ENCODE data around the gene FAM53B.

The FAM53B gene

GRCh38 chr10:124647421-124648130 lies 96.6 kb downstream of the FAM53B start:
- no peak for DNase-seq (ENCODE audit: low read depth, low spot score)

DNA sequence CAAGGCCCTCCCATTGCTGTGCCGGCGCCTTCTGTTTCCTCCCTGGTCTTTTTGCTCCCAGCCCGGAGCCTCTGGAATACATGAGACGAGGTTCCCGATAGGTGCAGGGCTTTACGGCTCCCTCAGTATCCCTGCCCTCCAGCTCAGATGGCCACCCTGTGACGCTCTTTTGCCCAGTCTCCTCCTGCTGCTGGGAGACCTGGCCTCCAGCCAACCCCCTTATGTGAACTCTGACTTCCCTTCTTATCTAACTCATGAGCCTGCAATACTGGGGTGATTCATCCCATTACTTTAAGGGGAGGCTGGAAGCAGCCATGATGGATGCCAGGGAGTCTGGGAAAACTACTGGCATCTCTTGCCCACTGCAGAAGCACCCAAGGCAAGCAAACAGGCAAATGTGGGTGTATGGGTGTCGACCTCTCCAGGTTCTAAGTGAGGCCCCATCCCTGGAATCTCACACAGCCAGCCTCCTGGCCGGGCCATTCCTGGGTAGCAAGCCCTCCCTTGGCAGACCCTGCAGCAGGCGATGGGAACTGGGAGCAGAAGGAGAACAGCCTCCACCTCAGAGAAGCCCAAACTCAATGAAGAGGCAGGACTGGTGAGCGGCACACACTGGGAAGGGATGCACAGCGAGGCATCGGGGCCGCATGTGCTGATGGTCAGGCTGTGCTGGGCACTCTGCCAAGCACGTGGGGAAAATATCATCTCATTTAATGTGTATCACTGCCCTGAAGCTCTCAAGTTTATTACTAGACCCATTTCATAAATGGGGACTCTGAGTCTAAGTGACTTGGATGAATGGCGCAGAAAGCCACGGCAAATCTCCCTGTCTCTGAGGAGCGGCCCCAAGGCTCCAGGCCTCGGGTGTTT lies 97.5 kb downstream of the FAM53B start:
- DNase-seq (ENCODE audit: low read depth, low spot score) = no peak

GRCh38 chr10:124645467-124646095 lies 98.6 kb downstream of the FAM53B start:
- no peak for DNase-seq (ENCODE audit: low read depth, low spot score)

DNA sequence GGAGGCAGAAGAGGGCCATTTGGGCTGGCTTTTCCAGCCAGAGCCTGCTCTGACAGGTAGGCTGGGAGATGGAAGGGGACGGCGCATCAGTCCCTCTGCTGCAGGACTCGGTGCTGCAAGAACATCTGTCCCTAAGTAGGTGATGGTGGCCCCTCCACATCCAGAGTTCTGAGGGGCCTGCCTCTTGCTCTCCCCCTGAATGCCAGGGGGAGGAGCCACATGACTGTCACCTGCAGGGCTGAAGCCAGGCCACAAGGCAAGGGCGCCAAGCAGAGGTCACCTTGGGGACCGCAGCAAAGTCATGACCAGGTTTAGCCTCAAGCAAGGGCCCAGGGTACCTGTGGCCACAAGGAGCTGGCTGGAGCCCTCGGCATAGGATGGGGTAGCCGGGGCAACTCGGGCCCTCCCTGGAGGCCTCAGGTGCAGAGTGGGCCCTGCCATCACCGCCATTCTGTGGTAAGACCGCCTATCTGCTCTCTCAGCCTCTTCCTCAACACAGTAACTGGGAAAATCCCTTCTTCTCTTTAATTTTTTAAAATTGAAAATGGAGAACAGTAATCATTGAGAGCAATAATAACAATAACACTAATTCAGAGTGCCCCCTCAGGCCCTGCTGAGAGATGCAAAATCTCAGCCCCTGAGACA lies 99.3 kb downstream of the FAM53B start:
- no peak for DNase-seq (ENCODE audit: low read depth, low spot score)

GRCh38 chr10:124644236-124644635 lies 99.9 kb downstream of the FAM53B start:
- no peak for DNase-seq (ENCODE audit: low read depth, low spot score)

GRCh38 chr10:124643330-124644009 lies 100.7 kb downstream of the FAM53B start:
- no peak for DNase-seq (ENCODE audit: low read depth, low spot score)

- no peak for DNase-seq (ENCODE audit: low read depth, low spot score)
These were observed 102.0 kb downstream of the FAM53B start for GRCh38 chr10:124642088-124642710.

DNA sequence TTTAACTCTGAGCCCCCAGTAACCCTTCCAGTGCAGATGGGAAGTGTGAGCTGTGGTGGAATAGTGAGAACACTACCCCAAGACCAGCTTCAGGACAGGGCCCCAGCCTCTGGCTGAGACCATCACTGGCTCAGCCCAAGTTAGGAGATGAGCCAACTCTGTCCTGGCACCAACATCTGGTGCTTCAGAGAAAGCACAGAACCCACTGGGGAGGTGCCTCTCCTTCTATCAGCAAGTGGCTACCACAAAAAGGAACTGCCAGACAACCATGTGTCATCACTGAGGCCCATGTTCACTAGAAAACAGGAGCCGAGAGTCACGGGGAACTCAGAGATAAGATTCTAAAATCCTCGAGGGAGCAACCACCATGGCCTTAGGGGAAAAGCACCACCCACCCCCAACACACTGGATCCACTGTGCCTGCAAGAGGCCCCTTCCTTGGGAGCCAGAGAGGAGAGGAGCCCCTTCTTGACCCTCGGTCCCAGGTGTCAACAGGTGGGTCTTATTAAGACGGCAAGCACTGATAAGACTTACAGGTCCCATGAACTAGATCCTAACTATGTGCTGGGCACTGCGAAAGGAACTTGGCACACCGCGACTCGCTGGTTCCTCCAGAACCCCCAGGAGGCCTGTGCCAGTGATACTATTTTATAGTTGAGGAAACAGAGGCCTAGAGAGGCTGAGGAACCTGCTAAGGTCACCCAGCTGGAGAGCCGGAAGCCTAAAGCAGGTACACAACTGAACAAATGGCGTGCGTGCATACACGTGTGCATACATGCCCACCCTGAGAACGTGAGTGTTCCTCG lies 102.7 kb downstream of the FAM53B start:
- DNase-seq (ENCODE audit: low read depth, low spot score) = no peak

DNA sequence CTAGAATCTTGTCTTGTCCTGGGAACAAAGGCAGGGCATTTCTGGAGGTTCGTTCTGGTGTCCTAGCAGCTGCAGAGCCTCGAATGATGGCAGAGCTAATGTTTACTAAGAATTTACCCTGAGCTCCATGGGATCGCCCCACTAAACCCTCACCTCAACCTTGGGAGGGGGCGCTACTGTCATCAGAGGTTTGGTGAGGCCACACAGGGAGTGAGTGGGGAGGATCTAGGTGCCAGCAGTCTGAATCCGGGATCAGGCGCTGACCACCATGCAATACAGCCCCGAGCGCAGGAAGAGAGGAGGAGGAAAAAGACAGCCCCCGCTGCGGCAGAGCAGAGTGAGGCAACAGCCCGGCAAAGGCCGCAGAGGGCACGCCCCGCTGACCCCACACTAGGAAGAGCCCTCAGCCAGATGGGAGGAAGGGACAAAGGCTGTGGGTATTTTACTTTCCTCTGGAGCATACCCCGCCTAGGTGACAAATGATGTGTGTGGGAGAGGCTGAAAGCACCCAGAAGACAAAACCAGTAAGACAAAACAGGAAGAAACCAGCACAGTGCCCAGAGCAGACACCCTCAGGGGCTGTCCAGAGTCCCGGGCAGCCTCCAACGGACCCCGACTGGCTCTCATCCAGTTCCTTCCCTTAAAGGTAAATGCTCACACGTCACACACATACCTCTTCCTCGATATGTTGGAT lies 103.5 kb downstream of the FAM53B start:
- no peak for DNase-seq (ENCODE audit: low read depth, low spot score)

- no peak for DNase-seq (ENCODE audit: low read depth, low spot score)
These were observed 104.1 kb downstream of the FAM53B start for GRCh38 chr10:124640056-124640455.

DNA sequence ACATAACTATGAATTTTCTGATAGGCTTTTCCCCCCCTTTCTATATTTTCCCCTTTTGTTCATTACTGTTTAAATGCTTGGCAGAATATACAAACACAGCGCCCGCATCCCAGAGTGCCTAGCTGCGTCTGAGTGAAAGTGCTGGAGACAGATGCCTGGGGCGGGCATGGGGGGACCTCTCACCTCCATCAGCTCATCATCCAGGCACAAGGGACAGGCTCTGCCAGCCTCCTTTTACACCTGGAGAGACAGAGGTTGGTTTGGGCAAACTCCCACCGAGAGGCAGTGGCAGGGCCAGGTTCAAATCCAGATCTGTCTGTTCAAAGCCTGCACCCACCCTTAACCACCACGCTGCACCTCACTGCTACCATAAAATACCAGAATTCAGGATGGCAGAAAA lies 104.5 kb downstream of the FAM53B start:
- DNase-seq (ENCODE audit: low read depth, low spot score) = no peak

DNA sequence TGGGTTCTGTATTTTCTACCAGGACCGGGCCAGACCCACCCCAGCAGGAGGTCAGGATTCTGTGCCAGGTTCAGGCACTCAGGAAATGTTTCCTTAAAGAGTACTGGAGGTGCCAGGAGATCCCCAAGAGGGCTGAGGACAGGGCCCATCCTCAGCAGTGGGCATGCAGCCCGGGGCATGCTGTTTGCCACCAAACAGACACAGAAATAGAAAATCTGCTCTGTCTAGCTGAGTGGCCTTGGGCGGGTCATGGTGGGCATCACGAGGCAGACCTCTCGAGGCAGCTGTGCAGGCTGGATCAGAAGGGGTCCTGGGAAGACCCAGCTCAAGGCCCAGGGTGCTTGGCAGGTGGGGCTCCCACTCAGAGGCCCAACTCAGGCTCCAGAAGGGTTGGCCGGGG lies 105.0 kb downstream of the FAM53B start:
- no peak for DNase-seq (ENCODE audit: low read depth, low spot score)

DNA sequence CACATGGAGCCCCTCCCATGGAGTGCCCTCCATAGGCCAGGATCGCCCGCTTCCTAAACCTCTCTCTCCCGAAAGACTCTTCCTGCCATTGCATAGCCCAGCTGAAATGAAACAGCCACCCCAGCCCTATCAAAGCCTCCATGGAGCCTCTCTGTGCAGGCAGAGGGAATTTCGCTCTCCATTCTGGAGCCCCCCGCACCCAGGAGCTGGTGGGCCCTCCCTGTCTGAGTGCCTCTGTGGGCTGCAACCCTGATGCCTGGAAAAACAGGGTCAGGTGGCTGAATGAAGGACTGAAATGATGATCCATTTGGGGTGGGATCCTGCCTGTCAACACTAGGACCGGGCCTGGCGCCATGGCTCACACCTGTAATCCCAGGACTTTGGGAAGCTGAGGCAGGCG lies 106.4 kb downstream of the FAM53B start:
- no peak for DNase-seq (ENCODE audit: low read depth, low spot score)

DNA sequence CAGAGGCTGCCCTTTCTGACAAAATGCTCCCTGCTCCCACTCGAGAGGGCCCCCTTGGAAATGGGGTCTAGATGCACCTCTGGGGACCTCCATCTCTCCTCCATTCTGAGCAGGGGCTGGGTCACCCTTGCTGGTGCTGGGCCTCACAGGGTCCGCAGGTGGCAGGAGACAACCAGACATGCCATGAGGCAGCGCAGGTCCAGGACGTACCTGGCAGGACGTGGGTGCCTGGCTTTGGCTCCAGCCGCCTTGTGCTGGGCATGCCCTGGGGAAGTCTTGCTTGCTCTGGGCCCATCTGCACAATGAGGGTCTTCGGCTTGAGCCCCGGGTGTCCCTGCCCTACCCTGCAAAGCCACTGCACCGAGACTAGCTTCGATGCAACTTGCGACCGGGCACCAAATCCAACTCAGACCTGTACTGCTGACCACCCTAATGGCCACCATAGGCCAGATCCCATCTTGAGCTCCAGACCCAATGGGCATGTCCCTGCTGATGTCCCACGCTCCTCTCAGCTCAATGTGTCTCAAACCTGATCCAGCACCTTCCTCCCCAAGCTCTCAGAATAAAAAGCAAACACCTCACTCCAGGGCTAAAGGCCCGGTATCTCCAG lies 107.0 kb downstream of the FAM53B start:
- no peak for DNase-seq (ENCODE audit: low read depth, low spot score)

- no peak for DNase-seq (ENCODE audit: low read depth, low spot score)
These were observed 107.7 kb downstream of the FAM53B start for GRCh38 chr10:124636271-124636995.

DNA sequence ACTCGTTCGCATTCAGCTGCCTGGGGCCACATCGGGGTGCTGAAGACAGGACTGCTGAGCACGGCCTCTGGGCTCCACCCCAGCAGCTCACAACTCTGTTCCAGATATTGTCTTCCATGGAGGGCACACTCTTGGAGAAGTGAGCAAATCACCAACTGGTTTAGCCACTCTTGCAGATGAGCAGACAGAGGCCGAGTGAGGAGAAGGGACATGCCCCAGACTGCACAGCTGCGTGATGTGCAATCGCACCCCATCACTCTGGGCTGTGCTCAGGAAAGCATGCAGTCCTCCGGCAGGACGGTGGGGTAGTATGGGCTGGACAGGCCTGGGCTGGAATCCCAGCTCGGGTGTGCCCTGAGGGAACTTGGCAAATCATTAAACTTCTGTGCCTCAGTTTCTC lies 111.6 kb downstream of the FAM53B start:
- no peak for DNase-seq (ENCODE audit: low read depth, low spot score)

- DNase-seq (ENCODE audit: low read depth, low spot score) = no peak
These were observed 112.1 kb downstream of the FAM53B start for GRCh38 chr10:124632064-124632531.

DNA sequence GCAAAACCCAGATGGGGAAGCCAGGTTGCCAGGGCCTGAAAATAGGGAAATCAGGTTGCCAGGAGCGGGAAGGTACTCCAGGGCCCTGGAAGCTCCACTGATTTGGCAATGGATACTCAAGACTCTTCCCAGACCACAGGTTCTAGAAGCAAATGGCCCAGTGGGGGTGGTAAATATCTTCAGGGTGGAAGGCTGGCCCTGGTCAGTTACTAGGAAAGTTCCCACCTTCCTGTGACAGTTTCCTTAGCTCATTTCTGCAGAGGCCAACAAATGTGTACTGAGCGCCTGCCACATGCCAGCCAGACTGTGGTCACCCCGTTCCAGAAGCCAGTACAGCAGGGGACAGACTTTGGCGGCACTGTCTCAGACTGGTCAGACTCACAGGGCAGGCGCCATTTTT lies 113.6 kb downstream of the FAM53B start:
- DNase-seq (ENCODE audit: low read depth, low spot score) = no peak
